IMR-90 (cell line): ENCODE results near the gene CDH16.

Experiments
- BHLHE40 ChIP-seq: fragments of 150-350 bp; IDR thresholded peaks from 2 replicates; pipeline ENCODE4 v1.6.1; 2016; ENCODE audit warnings: mild to moderate bottlenecking, low read depth, low read length
- CTCF ChIP-seq: conservative IDR thresholded peaks from 2 replicates; pipeline ENCODE4 v1.5.1; 2012; ENCODE audit warnings: mild to moderate bottlenecking, low read depth, low read length, improper control_type of control experiment
- RAD21 ChIP-seq: IDR thresholded peaks from 2 replicates; pipeline ENCODE4 v1.6.1; 2012; ENCODE audit warnings: low read length, improper control_type of control experiment

DNA sequence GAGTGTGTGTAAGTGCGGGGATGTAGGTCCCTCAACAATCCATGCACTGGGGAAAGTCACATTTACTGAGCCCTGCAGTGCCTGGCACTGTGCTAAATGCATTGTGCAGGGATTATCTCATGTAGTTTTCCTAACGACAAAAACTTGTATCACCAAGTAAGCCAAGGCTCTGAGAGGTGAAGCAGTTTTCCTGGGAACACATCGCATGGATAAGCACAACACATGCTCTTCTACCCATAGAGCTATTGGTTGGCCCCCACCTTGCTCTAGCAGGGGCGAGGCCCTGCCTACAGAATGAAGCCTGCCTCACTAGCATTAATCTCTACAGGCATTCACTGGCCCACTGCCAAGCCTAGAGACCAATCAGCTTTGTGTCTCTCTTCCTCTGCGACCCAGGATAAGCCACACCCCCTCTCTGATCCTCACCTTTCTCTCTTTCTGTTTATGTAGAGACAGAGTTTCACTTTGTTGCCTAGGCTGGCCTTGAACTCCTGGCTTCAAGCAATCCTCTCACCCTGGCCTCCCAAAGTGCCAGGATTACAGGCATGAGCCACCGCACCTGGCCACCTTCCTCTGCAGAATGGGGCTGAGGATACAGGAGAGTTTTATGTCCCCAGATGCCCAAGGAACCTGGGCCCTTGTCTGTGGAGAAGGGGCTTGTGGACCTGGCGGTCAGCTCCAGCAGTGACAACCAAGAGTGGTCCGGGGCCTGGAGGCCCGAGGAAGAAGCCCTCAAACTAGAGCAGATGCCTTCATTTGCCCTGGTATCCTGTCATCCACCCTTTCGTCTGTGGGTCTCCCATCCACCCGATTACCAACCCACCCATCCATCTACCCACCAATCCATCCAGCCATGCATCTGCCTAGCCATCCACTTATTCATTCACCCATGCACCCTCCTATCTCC is 12.8 kb downstream of the CDH16 start:
- TF ChIP-seq CTCF (no peak), RAD21 (no peak), BHLHE40 (no peak)
